GM18511 (cell line): ENCODE results near the gene OXER1.
A peak's percentile ranks its signal among the peaks of the same experiment; 100 is the strongest.

Experiments
- ATAC-seq: cut with Tn5 transposase; IDR thresholded peaks from one replicate; pipeline ENCODE4 v1.9.1; 2021; ENCODE audit warnings: mild to moderate bottlenecking, moderate library complexity; ENCODE audit not compliant: unreplicated experiment

Gene OXER1

GRCh38 chr2:42770288-42771131 lies 6.6 kb upstream of the OXER1 start:
- ATAC-seq: peak; percentile 57

- no peak for ATAC-seq
Measured at GRCh38 chr2:42769583-42770287, 5.8 kb upstream of the OXER1 start.

GRCh38 chr2:42768706-42769256 lies 4.8 kb upstream of the OXER1 start:
- no peak for ATAC-seq

GRCh38 chr2:42767899-42768705 lies 4.2 kb upstream of the OXER1 start:
- no peak for ATAC-seq

GRCh38 chr2:42767080-42767898 lies 3.4 kb upstream of the OXER1 start:
- ATAC-seq: no peak

- no peak for ATAC-seq
Measured at GRCh38 chr2:42765686-42766085, 1.8 kb upstream of the OXER1 start.

- ATAC-seq: no peak
Measured at GRCh38 chr2:42764901-42765300, 966 bp upstream of the OXER1 start.

GRCh38 chr2:42762823-42763804 lies 821 bp downstream of the OXER1 start:
- no peak for ATAC-seq

GRCh38 chr2:42762155-42762554 lies 1.8 kb downstream of the OXER1 start:
- ATAC-seq: no peak

- ATAC-seq: no peak
Measured at GRCh38 chr2:42761554-42761953, 2.4 kb downstream of the OXER1 start.

- no peak for ATAC-seq
Measured at GRCh38 chr2:42758751-42759150, 5.2 kb downstream of the OXER1 start.

GRCh38 chr2:42757981-42758740 lies 5.8 kb downstream of the OXER1 start:
- no peak for ATAC-seq

GRCh38 chr2:42756966-42757513 lies 6.9 kb downstream of the OXER1 start:
- no peak for ATAC-seq

- ATAC-seq: no peak
Measured at GRCh38 chr2:42756150-42756775, 7.7 kb downstream of the OXER1 start.

GRCh38 chr2:42755191-42755880 lies 8.6 kb downstream of the OXER1 start:
- no peak for ATAC-seq

- ATAC-seq: no peak
Measured at GRCh38 chr2:42754776-42755140, 9.2 kb downstream of the OXER1 start.
